SK-N-SH (cell line): ENCODE measurements around the gene LKAAEAR1. TPM values are rescaled to one million over a fixed set of nuclear protein-coding genes. Genes with fewer than 3 reads are reported as not detected.

Source experiments
- CTCF ChIA-PET: fragments of 300-600, 350-600 bp; formaldehyde crosslinking; extraction: SDS; loops from one replicate; lab custom pipeline; 2021; lab: Yijun Ruan, JAX
- POLR2A ChIA-PET: fragments of 350-600 bp; sonication (Branson Sonifier 250); formaldehyde crosslinking; extraction: SDS; loops from one replicate; lab custom pipeline; 2020; ENCODE audit warnings: antibody characterized with exemption, inconsistent platforms; lab: Yijun Ruan, JAX
- DNase-seq: peaks from one replicate; pipeline ENCODE4 v3.0.0; 2012
- H2AFZ ChIP-seq: fragments of 200-600 bp; sonication (generic); 2 replicates; pipeline ENCODE4 v1.8.1; 2016; ENCODE audit warnings: antibody characterized with exemption, mild to moderate bottlenecking, low read depth
- H3F3A ChIP-seq: fragments of 200-600 bp; sonication (generic); replicated peaks from 2 replicates; pipeline ENCODE3; 2016; ENCODE audit warnings: antibody characterized with exemption, mild to moderate bottlenecking; ENCODE audit not compliant: insufficient read depth
- H3K27ac ChIP-seq, 2 experiments: fragments of 200-500 bp in 1 of 2; fragments of 200-600 bp in 1 of 2; sonication (Bioruptor generic) in 1 of 2; sonication (generic), shearing (Covaris generic) in 1 of 2; 2 replicates each; pipeline versions ENCODE4 v1.5.1 to v1.6.1; 2014 to 2016; ENCODE audit warnings: low read depth in 2 of 2, inconsistent platforms in 1 of 2, low read length in 1 of 2, mild to moderate bottlenecking in 1 of 2, mixed read lengths in 1 of 2
- H3K27me3 ChIP-seq: fragments of 200-600 bp; sonication (generic), shearing (Covaris generic); 2 replicates; pipeline ENCODE4 v1.6.1; 2016; ENCODE audit warnings: mixed run types; ENCODE audit not compliant: insufficient read depth
- H3K36me3 ChIP-seq, 2 experiments: fragments of 200-500 bp in 1 of 2; fragments of 200-600 bp in 1 of 2; sonication (Bioruptor generic) in 1 of 2; sonication (generic) in 1 of 2; replicated peaks in 1 of 2; 2 replicates each; pipeline versions ENCODE3 to v1.5.1; 2014 to 2016; ENCODE audit warnings: low read length in 1 of 2, mild to moderate bottlenecking in 1 of 2; ENCODE audit not compliant: insufficient read depth in 2 of 2, control insufficient read depth in 1 of 2
- H3K4me1 ChIP-seq, 2 experiments: fragments of 200-500 bp in 1 of 2; fragments of 200-600 bp in 1 of 2; sonication (Bioruptor generic) in 1 of 2; sonication (generic), shearing (Covaris generic) in 1 of 2; 2 replicates each; pipeline versions ENCODE4 v1.5.1 to v1.6.1; 2014 to 2016; ENCODE audit warnings: low read depth in 1 of 2, low read length in 1 of 2, mixed run types in 1 of 2; ENCODE audit not compliant: insufficient read depth in 2 of 2, control insufficient read depth in 1 of 2
- H3K4me2 ChIP-seq: fragments of 200-600 bp; sonication (generic), shearing (Covaris generic); 2 replicates; pipeline ENCODE4 v1.6.1; 2017; ENCODE audit warnings: mixed run types
- H3K4me3 ChIP-seq, 2 experiments: fragments of 200-500 bp in 1 of 2; fragments of 200-600 bp in 1 of 2; sonication (Bioruptor generic) in 1 of 2; sonication (generic), shearing (Covaris generic) in 1 of 2; 2 replicates each; pipeline versions ENCODE4 v1.5.1 to v1.8.1; 2014 to 2016; ENCODE audit warnings: low read depth in 2 of 2, inconsistent platforms in 1 of 2, low read length in 1 of 2, mild to moderate bottlenecking in 1 of 2, mixed read lengths in 1 of 2, moderate library complexity in 1 of 2
- H3K79me2 ChIP-seq: fragments of 200-600 bp; sonication (generic); 2 replicates; pipeline ENCODE4 v1.8.1; 2017; ENCODE audit warnings: mild to moderate bottlenecking; ENCODE audit not compliant: insufficient read depth
- H3K9ac ChIP-seq: fragments of 200-600 bp; sonication (generic); 2 replicates; pipeline ENCODE4 v1.6.1; 2017; ENCODE audit warnings: mixed run types
- H3K9me2 ChIP-seq: fragments of 200-600 bp; sonication (generic); 2 replicates; pipeline ENCODE4 v1.6.1; 2017; ENCODE audit warnings: mixed run types
- H3K9me3 ChIP-seq: fragments of 200-600 bp; sonication (generic); 2 replicates; pipeline ENCODE4 v1.6.1; 2017; ENCODE audit warnings: mixed run types, mild to moderate bottlenecking, moderate library complexity
- H4K20me1 ChIP-seq: fragments of 200-600 bp; sonication (generic); 2 replicates; pipeline ENCODE4 v1.6.1; 2017; ENCODE audit warnings: mild to moderate bottlenecking, mixed run types; ENCODE audit not compliant: insufficient read depth
- CHD2 ChIP-seq: fragments of 150-350 bp; IDR thresholded peaks from 2 replicates; pipeline ENCODE4 v1.6.1; 2018; ENCODE audit warnings: low read length; ENCODE audit not compliant: partially characterized antibody
- ELF1 ChIP-seq: IDR thresholded peaks from 2 replicates; pipeline ENCODE4 v1.4.0; 2012
- EZH2phosphoT487 ChIP-seq: fragments of 200-600 bp; sonication (generic); IDR thresholded peaks from 2 replicates; pipeline ENCODE4 v1.6.1; 2017; ENCODE audit warnings: low read depth, mixed run types, mild to moderate bottlenecking, antibody characterized with exemption, moderate library complexity, borderline replicate concordance
- FOXJ3 ChIP-seq: sonication (generic); formaldehyde crosslinking; IDR thresholded peaks from 2 replicates; pipeline ENCODE4 v1.5.1; 2020; ENCODE audit warnings: mild to moderate bottlenecking, missing genetic modification reagents
- GABPA ChIP-seq: IDR thresholded peaks from 2 replicates; pipeline ENCODE4 v1.4.0; 2012; ENCODE audit warnings: low read depth, mild to moderate bottlenecking
- JUND ChIP-seq: IDR thresholded peaks from 2 replicates; pipeline ENCODE4 v1.4.0; 2012
- MEF2A ChIP-seq: IDR thresholded peaks from 2 replicates; pipeline ENCODE4 v1.4.0; 2012; ENCODE audit warnings: low read depth, borderline replicate concordance
- MXI1 ChIP-seq: IDR thresholded peaks from 2 replicates; pipeline ENCODE4 v1.6.1; 2012; ENCODE audit warnings: mild to moderate bottlenecking, low read depth, low read length, improper control_type of control experiment
- RAD21 ChIP-seq: IDR thresholded peaks from 2 replicates; pipeline ENCODE4 v1.6.1; 2012; ENCODE audit warnings: mild to moderate bottlenecking, low read length
- RCOR1 ChIP-seq: fragments of 150-350 bp; IDR thresholded peaks from 2 replicates; pipeline ENCODE4 v1.6.1; 2017; ENCODE audit warnings: antibody characterized with exemption, low read length
- RFX5 ChIP-seq: IDR thresholded peaks from 2 replicates; pipeline ENCODE4 v1.6.1; 2012; ENCODE audit warnings: mild to moderate bottlenecking, improper control_type of control experiment, low read length
- SMC3 ChIP-seq: IDR thresholded peaks from 2 replicates; pipeline ENCODE4 v1.6.1; 2012; ENCODE audit warnings: low read depth, low read length, improper control_type of control experiment
- TAF1 ChIP-seq: IDR thresholded peaks from 2 replicates; pipeline ENCODE4 v1.6.1; 2012; ENCODE audit warnings: low read depth, mild to moderate bottlenecking, low read length, moderate library complexity, borderline replicate concordance
- TCF12 ChIP-seq: IDR thresholded peaks from 2 replicates; pipeline ENCODE4 v1.4.0; 2012
- TEAD4 ChIP-seq: IDR thresholded peaks from 2 replicates; pipeline ENCODE4 v1.4.0; 2012; ENCODE audit warnings: mild to moderate bottlenecking, borderline replicate concordance; ENCODE audit not compliant: insufficient read depth
- WGBS: methylation state at CpG from one replicate; pipeline ENCODE4 v1.1.6; 2017; ENCODE audit warnings: low lambda C conversion rate; 5-methylcytosine and 5-hydroxymethylcytosine counted together
- polyA plus RNA-seq, 3 experiments: library from polyadenylated mRNA; depleted of rRNA; stranded (reverse); fragments of >200 nt; gene quantifications; 2 replicates each; pipeline ENCODE4 v1.2.3, GENCODE V29; 2012
- TF ChIP-seq, protein P1 (sequence below): fragments of 200-600 bp; sonication (generic); IDR thresholded peaks from 2 replicates; pipeline ENCODE4 v1.6.1; 2017; ENCODE audit warnings: antibody characterized with exemption, mild to moderate bottlenecking, moderate library complexity
- TF ChIP-seq, protein P2 (sequence below): IDR thresholded peaks from 2 replicates; pipeline ENCODE4 v1.6.1; 2012; ENCODE audit warnings: mild to moderate bottlenecking, low read depth, low read length, moderate library complexity
- TF ChIP-seq, protein P3 (sequence below): IDR thresholded peaks from 2 replicates; pipeline ENCODE4; 2012

The LKAAEAR1 gene
- polyA plus RNA-seq, 1 of the 3 experiments (the other 2 are of a cell fraction) = 0.71 TPM

DNA sequence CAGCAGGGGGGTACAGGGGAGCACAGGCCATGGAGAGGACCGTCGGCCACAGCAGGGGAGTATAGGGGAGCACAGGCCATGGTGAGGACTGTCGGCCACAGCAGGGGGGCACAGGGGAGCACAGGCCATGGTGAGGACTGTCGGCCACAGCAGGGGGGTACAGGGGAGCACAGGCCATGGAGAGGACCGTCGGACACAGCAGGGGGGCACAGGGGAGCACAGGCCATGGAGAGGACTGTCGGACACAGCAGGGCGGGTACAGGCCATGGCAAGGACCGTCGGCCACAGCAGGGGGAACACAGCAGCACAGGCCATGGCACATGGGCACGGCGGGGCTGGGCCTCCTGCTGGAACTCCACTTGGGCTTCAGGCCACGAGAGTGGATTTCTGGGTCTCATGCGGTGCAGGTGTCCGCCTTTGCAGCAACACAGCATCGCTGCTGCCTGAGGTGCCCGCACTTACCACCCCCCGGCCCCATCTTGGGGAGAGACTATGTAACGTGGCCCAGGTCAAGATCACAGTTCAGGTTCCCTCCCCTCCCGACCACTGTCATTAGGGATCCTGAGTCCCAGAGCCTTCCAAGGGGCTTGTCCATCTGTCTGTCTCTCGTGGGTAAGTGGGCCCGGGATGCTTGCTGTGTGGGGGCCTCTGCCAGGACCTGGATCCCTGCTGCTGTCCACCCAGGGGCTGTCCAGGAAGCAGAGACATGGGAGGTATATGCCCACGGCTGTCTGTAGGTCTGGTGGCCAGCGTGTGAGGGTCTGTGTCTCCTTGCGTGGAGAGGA is 20.7 kb upstream of the LKAAEAR1 start:
- H3K36me3 ChIP-seq = no peaks in the 10 kb centered on the region
- no peak for DNase-seq
- TF ChIP-seq RCOR1 (no peak), RAD21 (no peak), TAF1 (no peak)
- TF ChIP-seq, all 33 proteins: peak for 0
- Histone ChIP-seq H2AFZ (no peak overlapping the region), H3K4me3 (no peak overlapping the region), H3F3A (no peaks in the 10 kb centered on the region), H3K27me3 (no peaks in the 10 kb centered on the region; the same call in 1 of the 2 replicates), H3K79me2 (no peaks in the 10 kb centered on the region), H3K9ac (no peak overlapping the region), H3K4me2 (no peak overlapping the region), H3K4me1 (peaks cover 0 to 4% of the 10 kb centered on the region in 2 experiments; a peak in 1 of 4 replicates), H3K9me3 (no peaks in the 10 kb centered on the region), H3K27ac (no peak overlapping the region), H3K9me2 (no peaks in the 10 kb centered on the region), H4K20me1 (no peaks in the 10 kb centered on the region)
- 80% methylated on average over 14 of the region's 25 CpGs for WGBS
- POLR2A ChIA-PET = no interaction called here
- CTCF ChIA-PET = interaction anchor here (1.2 kb wide), 1 partner anchor 125 kb away, joined by 3 read pairs; the partner anchor contains the start of gene PRPF6

DNA sequence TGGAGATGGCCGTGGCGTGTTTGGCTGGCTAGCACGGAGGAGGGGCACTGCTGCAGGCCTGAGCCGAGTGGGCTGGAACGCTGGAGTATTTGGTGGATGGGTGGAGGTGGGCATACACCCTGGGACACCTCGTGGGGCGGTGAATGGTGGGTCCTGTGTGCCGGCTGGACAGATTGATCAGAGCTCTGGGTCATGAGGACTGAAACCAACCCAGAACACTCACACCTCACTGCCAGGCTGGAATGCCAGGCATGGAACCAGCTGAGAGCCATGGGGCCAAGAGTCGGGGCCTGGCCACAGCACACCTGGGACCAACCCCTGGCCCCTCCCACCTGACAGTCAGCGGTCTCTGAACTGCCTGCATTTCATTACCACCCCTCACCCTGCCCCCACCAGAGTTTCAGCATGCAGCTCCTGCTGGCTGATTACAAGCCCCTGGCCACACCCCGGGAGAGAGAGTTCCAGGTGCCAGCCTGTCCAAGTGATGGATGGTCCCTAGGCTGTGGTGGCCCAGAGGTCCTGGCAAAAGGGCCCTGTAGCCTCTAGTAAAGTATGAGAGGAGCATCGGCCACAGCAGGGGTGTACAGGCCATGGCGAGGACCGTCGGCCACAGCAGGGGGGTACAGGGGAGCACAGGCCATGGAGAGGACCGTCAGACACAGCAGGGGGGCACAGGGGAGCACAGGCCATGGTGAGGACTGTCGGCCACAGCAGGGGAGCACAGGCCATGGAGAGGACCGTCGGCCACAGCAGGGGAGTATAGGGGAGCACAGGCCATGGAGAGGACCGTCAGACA is 19.9 kb upstream of the LKAAEAR1 start:
- DNase-seq = no peak
- no peaks in the 10 kb centered on the region for H3F3A ChIP-seq
- H3K9me2 ChIP-seq = no peaks in the 10 kb centered on the region
- H4K20me1 ChIP-seq = no peaks in the 10 kb centered on the region
- H3K36me3 ChIP-seq = no peaks in the 10 kb centered on the region
- H3K4me3 ChIP-seq = no peak overlapping the region
- H3K27me3 ChIP-seq = no peaks in the 10 kb centered on the region; the same call in 1 of the 2 replicates
- H3K27ac ChIP-seq = no peak overlapping the region
- no peak overlapping the region for H3K9ac ChIP-seq
- WGBS = 80% methylated on average over 18 of the region's 20 CpGs
- ChIA-PET CTCF (interaction anchor here (0.8 to 1.7 kb wide), 3 partner anchors 17 to 124 kb away, joined by 3 to 5 read pairs (median 4); partner anchors contain the start of gene PRPF6), POLR2A (no interaction called here)
- peaks cover 0 to 2% of the 10 kb centered on the region in 2 experiments; a peak in 1 of 4 replicates for H3K4me1 ChIP-seq
- H3K9me3 ChIP-seq = no peaks in the 10 kb centered on the region
- H2AFZ ChIP-seq = no peak overlapping the region
- H3K79me2 ChIP-seq = no peaks in the 10 kb centered on the region
- no peak overlapping the region for H3K4me2 ChIP-seq
- TF ChIP-seq JUND (no peak), EZH2phosphoT487 (no peak), ELF1 (no peak), TEAD4 (no peak), MEF2A (no peak), GABPA (no peak), SMC3 (no peak), CHD2 (no peak), RFX5 (no peak), MXI1 (no peak), TCF12 (no peak), FOXJ3 (CRISPR knock-in tag) (no peak)
- TF ChIP-seq, protein P1, sequence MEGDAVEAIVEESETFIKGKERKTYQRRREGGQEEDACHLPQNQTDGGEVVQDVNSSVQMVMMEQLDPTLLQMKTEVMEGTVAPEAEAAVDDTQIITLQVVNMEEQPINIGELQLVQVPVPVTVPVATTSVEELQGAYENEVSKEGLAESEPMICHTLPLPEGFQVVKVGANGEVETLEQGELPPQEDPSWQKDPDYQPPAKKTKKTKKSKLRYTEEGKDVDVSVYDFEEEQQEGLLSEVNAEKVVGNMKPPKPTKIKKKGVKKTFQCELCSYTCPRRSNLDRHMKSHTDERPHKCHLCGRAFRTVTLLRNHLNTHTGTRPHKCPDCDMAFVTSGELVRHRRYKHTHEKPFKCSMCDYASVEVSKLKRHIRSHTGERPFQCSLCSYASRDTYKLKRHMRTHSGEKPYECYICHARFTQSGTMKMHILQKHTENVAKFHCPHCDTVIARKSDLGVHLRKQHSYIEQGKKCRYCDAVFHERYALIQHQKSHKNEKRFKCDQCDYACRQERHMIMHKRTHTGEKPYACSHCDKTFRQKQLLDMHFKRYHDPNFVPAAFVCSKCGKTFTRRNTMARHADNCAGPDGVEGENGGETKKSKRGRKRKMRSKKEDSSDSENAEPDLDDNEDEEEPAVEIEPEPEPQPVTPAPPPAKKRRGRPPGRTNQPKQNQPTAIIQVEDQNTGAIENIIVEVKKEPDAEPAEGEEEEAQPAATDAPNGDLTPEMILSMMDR = no peak
- TF ChIP-seq, protein P2, sequence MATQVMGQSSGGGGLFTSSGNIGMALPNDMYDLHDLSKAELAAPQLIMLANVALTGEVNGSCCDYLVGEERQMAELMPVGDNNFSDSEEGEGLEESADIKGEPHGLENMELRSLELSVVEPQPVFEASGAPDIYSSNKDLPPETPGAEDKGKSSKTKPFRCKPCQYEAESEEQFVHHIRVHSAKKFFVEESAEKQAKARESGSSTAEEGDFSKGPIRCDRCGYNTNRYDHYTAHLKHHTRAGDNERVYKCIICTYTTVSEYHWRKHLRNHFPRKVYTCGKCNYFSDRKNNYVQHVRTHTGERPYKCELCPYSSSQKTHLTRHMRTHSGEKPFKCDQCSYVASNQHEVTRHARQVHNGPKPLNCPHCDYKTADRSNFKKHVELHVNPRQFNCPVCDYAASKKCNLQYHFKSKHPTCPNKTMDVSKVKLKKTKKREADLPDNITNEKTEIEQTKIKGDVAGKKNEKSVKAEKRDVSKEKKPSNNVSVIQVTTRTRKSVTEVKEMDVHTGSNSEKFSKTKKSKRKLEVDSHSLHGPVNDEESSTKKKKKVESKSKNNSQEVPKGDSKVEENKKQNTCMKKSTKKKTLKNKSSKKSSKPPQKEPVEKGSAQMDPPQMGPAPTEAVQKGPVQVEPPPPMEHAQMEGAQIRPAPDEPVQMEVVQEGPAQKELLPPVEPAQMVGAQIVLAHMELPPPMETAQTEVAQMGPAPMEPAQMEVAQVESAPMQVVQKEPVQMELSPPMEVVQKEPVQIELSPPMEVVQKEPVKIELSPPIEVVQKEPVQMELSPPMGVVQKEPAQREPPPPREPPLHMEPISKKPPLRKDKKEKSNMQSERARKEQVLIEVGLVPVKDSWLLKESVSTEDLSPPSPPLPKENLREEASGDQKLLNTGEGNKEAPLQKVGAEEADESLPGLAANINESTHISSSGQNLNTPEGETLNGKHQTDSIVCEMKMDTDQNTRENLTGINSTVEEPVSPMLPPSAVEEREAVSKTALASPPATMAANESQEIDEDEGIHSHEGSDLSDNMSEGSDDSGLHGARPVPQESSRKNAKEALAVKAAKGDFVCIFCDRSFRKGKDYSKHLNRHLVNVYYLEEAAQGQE = no peak
- TF ChIP-seq, protein P3, sequence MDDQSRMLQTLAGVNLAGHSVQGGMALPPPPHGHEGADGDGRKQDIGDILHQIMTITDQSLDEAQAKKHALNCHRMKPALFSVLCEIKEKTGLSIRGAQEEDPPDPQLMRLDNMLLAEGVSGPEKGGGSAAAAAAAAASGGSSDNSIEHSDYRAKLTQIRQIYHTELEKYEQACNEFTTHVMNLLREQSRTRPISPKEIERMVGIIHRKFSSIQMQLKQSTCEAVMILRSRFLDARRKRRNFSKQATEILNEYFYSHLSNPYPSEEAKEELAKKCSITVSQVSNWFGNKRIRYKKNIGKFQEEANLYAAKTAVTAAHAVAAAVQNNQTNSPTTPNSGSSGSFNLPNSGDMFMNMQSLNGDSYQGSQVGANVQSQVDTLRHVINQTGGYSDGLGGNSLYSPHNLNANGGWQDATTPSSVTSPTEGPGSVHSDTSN = no peak
